Tibial artery (tissue), 4 donors: ENCODE measurements around the gene CNTF.

Source experiments
- DNase-seq, 2 donors: peaks; one replicate each; pipeline ENCODE4 v3.0.0-alpha.2; 2019
- H3K27ac ChIP-seq, 2 donors: fragments of 200-600 bp; sonication (generic) in 1 of 2; 1 replicate in 1 of 2; 2 replicates in 1 of 2; pipeline ENCODE4 v1.5.1; 2018 to 2019; ENCODE audit warnings: mild to moderate bottlenecking in 1 of 2
- H3K27me3 ChIP-seq, 2 donors: fragments of 200-600 bp; sonication (generic) in 1 of 2; one replicate each; pipeline versions ENCODE4 v1.5.1 to v1.6.0; 2016 to 2019
- H3K36me3 ChIP-seq, 3 donors: fragments of 200-600 bp; sonication (generic) in 2 of 3; one replicate each; pipeline ENCODE4 v1.5.1; 2016 to 2019; ENCODE audit warnings: mild to moderate bottlenecking in 2 of 3
- H3K4me1 ChIP-seq, 4 donors: fragments of 200-600 bp; sonication (generic) in 2 of 4; 1 replicate in 3 of 4; 2 replicates in 1 of 4; pipeline ENCODE4 v1.5.1; 2016 to 2019
- H3K4me3 ChIP-seq, 2 donors: fragments of 200-600 bp; sonication (generic) in 1 of 2; 1 replicate in 1 of 2; 2 replicates in 1 of 2; pipeline ENCODE4 v1.5.1; 2018 to 2019; ENCODE audit warnings: mild to moderate bottlenecking in 2 of 2
- H3K9me3 ChIP-seq, 3 donors: fragments of 200-600 bp; sonication (generic) in 1 of 3; one replicate each; pipeline ENCODE4 v1.5.1; 2016 to 2019
- CTCF ChIP-seq, 2 experiments: fragments of 200-600 bp in 1 of 2; fragments of 450-650 bp in 1 of 2; IDR thresholded peaks; one replicate each; pipeline ENCODE4 v1.5.1; 2017 to 2019; ENCODE audit warnings: antibody characterized with exemption in 2 of 2, mild to moderate bottlenecking in 1 of 2, moderate library complexity in 1 of 2
- intact Hi-C: fragments of 100-400 bp; cut with DNase I; formaldehyde crosslinking; loops from one replicate; pipeline ENCODE4 v1.15.0; 2023; ENCODE audit warnings: low total_unique reads

Gene CNTF

GRCh38 chr11:58616594-58616993 is 5.9 kb upstream of the CNTF start:
- Histone ChIP-seq H3K36me3 (peaks cover 68 to 87% (median 83%) of the 10 kb centered on the region in 3 donors), H3K27me3 (no peaks in the 10 kb centered on the region), H3K4me1 (no peaks in the 10 kb centered on the region), H3K4me3 (no peak overlapping the region), H3K9me3 (no peaks in the 10 kb centered on the region), H3K27ac (no peak overlapping the region)
- no peak for TF ChIP-seq CTCF (IDR thresholded peaks at IDR 0.05)
- intact Hi-C loops, result no loop called here
- peak in 1 of 2 donors; percentile 43 for DNase-seq

- no peak for TF ChIP-seq CTCF (IDR thresholded peaks at IDR 0.05)
- no peaks in the 10 kb centered on the region for H3K27me3 ChIP-seq
- peaks cover 68 to 82% (median 78%) of the 10 kb centered on the region in 3 donors for H3K36me3 ChIP-seq
- no peaks in the 10 kb centered on the region for H3K9me3 ChIP-seq
- no peaks in the 10 kb centered on the region for H3K4me1 ChIP-seq
- DNase-seq, result no peak
- no peak overlapping the region for H3K4me3 ChIP-seq
- H3K27ac ChIP-seq, result no peak overlapping the region
- intact Hi-C loops, result no loop called here
These were observed 4.4 kb upstream of the CNTF start for GRCh38 chr11:58617976-58618557.

GRCh38 chr11:58621586-58622262 is 741 bp upstream of the CNTF start:
- DNase-seq, result no peak
- H3K27me3 ChIP-seq, result no peaks in the 10 kb centered on the region
- peaks cover 0 to 9% (median 0%) of the 10 kb centered on the region in 4 donors for H3K4me1 ChIP-seq
- intact Hi-C loops, result no loop called here
- TF ChIP-seq CTCF (IDR thresholded peaks at IDR 0.05), result no peak
- H3K27ac ChIP-seq, result no peak overlapping the region
- no peaks in the 10 kb centered on the region for H3K9me3 ChIP-seq
- H3K36me3 ChIP-seq, result peaks cover 58 to 65% (median 62%) of the 10 kb centered on the region in 3 donors
- no peak overlapping the region for H3K4me3 ChIP-seq

GRCh38 chr11:58625086-58625485 is 2.6 kb downstream of the CNTF start:
- Histone ChIP-seq H3K9me3 (no peaks in the 10 kb centered on the region), H3K27ac (no peak overlapping the region), H3K4me3 (no peak overlapping the region), H3K27me3 (no peaks in the 10 kb centered on the region), H3K4me1 (peaks cover 0 to 24% (median 8%) of the 10 kb centered on the region in 4 donors), H3K36me3 (peaks cover 25 to 39% (median 30%) of the 10 kb centered on the region in 3 donors)
- intact Hi-C loops, result no loop called here
- DNase-seq, result no peak
- TF ChIP-seq CTCF (IDR thresholded peaks at IDR 0.05), result no peak

GRCh38 chr11:58625826-58626460 is 3.5 kb downstream of the CNTF start:
- Histone ChIP-seq H3K27me3 (no peaks in the 10 kb centered on the region), H3K4me1 (peaks cover 0 to 24% (median 8%) of the 10 kb centered on the region in 4 donors), H3K36me3 (peaks cover 23 to 36% (median 30%) of the 10 kb centered on the region in 3 donors), H3K4me3 (no peak overlapping the region), H3K27ac (no peak overlapping the region), H3K9me3 (no peaks in the 10 kb centered on the region)
- intact Hi-C loops, result no loop called here
- TF ChIP-seq CTCF (IDR thresholded peaks at IDR 0.05), result no peak
- DNase-seq, result no peak
